HepG2 (cell line): ENCODE results near the gene GNAT2. TPM values are rescaled to one million over a fixed set of nuclear protein-coding genes. Genes with fewer than 3 reads are reported as not detected.

Experiments used
- ATAC-seq: fragments of 200-7000 bp; cut with Tn5 transposase; 3 replicates; pipeline ENCODE4 v1.9.1; 2020; ENCODE audit warnings: mild to moderate bottlenecking, moderate library complexity
- BruUV-seq: library from RNA; stranded (reverse); fragments of 400-500 nt; replicated peaks from 2 replicates; lab custom pipeline; 2021; lab: Mats Ljungman, UMichigan
- CTCF ChIA-PET: fragments of 300-600 bp; formaldehyde crosslinking; extraction: SDS; loops from one replicate; lab custom pipeline; 2021; ENCODE audit warnings: low total read pairs, inconsistent platforms, low intra/inter-chr PET ratio; lab: Yijun Ruan, JAX
- POLR2A ChIA-PET: fragments of 350-600 bp; sonication (Branson Sonifier 250); formaldehyde crosslinking; loops from one replicate; lab custom pipeline; 2020; ENCODE audit warnings: antibody characterized with exemption, inconsistent platforms; lab: Yijun Ruan, JAX
- DNase-seq: peaks from one replicate; pipeline ENCODE4 v3.0.0-alpha.2; 2015; ENCODE audit warnings: low spot score
- FAIRE-seq: peaks from 3 replicates; lab custom pipeline; 2011; peaks lifted over from hg19 to GRCh38; lab: Jason Lieb, UNC
- H2AFZ ChIP-seq: one replicate; pipeline ENCODE4 v1.6.1; 2011; ENCODE audit warnings: low read length, inconsistent platforms
- H3K27ac ChIP-seq: fragments of 300-600 bp; 3 replicates; pipeline ENCODE4 v1.8.0; 2011; ENCODE audit warnings: mixed run types, mild to moderate bottlenecking, mixed read lengths, low read length, inconsistent platforms; ENCODE audit not compliant: insufficient read depth; ENCODE audit errors: extremely low read length
- H3K27me3 ChIP-seq, 2 experiments: fragments of 200-600 bp in 1 of 2; 2 replicates in 1 of 2; 3 replicates in 1 of 2; pipeline versions ENCODE4 v1.6.0 to v1.8.0; 2011; ENCODE audit warnings: low read length in 2 of 2, mild to moderate bottlenecking in 2 of 2, moderate library complexity in 2 of 2, inconsistent platforms in 1 of 2; ENCODE audit not compliant: insufficient read depth in 2 of 2, control insufficient read depth in 1 of 2
- H3K36me3 ChIP-seq, 2 experiments: fragments of 200-600 bp in 1 of 2; replicated peaks in 1 of 2; 2 replicates in 1 of 2; 3 replicates in 1 of 2; pipeline versions ENCODE4 v1.5.1 to v1.8.0; 2011; ENCODE audit warnings: low read length in 2 of 2, inconsistent platforms in 1 of 2; ENCODE audit not compliant: insufficient read depth in 2 of 2, control insufficient read depth in 1 of 2
- H3K4me1 ChIP-seq: 2 replicates; pipeline ENCODE4 v1.5.1; 2012; ENCODE audit warnings: low read length, inconsistent platforms; ENCODE audit not compliant: insufficient read depth
- H3K4me2 ChIP-seq: 2 replicates; pipeline ENCODE4 v1.6.0; 2011; ENCODE audit warnings: low read depth, low read length, inconsistent platforms
- H3K4me3 ChIP-seq, 3 experiments: fragments of 200-600 bp in 1 of 3; sonication (generic), shearing (Covaris generic) in 1 of 3; replicated peaks in 1 of 3; 2 replicates each; pipeline ENCODE4 v1.5.1; 2011 to 2016; ENCODE audit warnings: low read length in 3 of 3, inconsistent platforms in 2 of 3, low read depth in 2 of 3, mild to moderate bottlenecking in 2 of 3, control low read depth in 1 of 3, mixed read lengths in 1 of 3; ENCODE audit not compliant: insufficient read depth in 1 of 3
- H3K79me2 ChIP-seq: one replicate; pipeline ENCODE4 v1.6.1; 2011; ENCODE audit warnings: low read length, inconsistent platforms; ENCODE audit not compliant: insufficient read depth
- H3K9ac ChIP-seq: 2 replicates; pipeline ENCODE4 v1.6.0; 2011; ENCODE audit warnings: mild to moderate bottlenecking, low read depth, low read length, inconsistent platforms; ENCODE audit not compliant: insufficient read depth
- H3K9me3 ChIP-seq: 2 replicates; pipeline ENCODE4 v1.5.1; 2012; ENCODE audit warnings: mild to moderate bottlenecking, low read length
- H4K20me1 ChIP-seq: 2 replicates; pipeline ENCODE4 v1.6.0; 2011; ENCODE audit warnings: inconsistent platforms, mild to moderate bottlenecking, low read length, moderate library complexity; ENCODE audit not compliant: insufficient read depth
- AHR ChIP-seq: IDR thresholded peaks from 2 replicates; pipeline ENCODE4 v1.6.1; 2018; ENCODE audit warnings: missing genetic modification reagents, missing compliant biosample characterization
- ARNTL ChIP-seq: sonication (generic); formaldehyde crosslinking; IDR thresholded peaks from 2 replicates; pipeline ENCODE4 v1.4.0; 2020; ENCODE audit warnings: mild to moderate bottlenecking, missing genetic modification reagents
- CBX1 ChIP-seq: IDR thresholded peaks from one replicate; pipeline ENCODE4 v1.6.1; 2016; ENCODE audit warnings: antibody characterized with exemption, low read depth
- DBP ChIP-seq: sonication (generic); formaldehyde crosslinking; IDR thresholded peaks from 2 replicates; pipeline ENCODE4 v1.4.0; 2020; ENCODE audit warnings: missing genetic modification reagents; ENCODE audit errors: not compliant biosample characterization
- HMGXB4 ChIP-seq, 2 experiments: sonication (generic) in 1 of 2; formaldehyde crosslinking in 1 of 2; IDR thresholded peaks; 2 replicates each; pipeline versions ENCODE4 v1.4.0 to v1.6.1; 2018 to 2020; ENCODE audit warnings: missing genetic modification reagents in 2 of 2, borderline replicate concordance in 1 of 2, low read depth in 1 of 2, mild to moderate bottlenecking in 1 of 2, missing biosample characterization in 1 of 2
- KDM5A ChIP-seq: fragments of 200-600 bp; sonication (generic); IDR thresholded peaks from 2 replicates; pipeline ENCODE4 v1.7.0; 2018; ENCODE audit warnings: antibody characterized with exemption, mild to moderate bottlenecking, low read length, borderline replicate concordance
- MIER2 ChIP-seq: IDR thresholded peaks from 2 replicates; pipeline ENCODE4 v1.6.1; 2016; ENCODE audit warnings: missing biosample characterization, missing genetic modification reagents
- MLX ChIP-seq: IDR thresholded peaks from 2 replicates; pipeline ENCODE4 v1.6.1; 2016
- NCOA1 ChIP-seq: sonication (generic); formaldehyde crosslinking; IDR thresholded peaks from 2 replicates; pipeline ENCODE4 v1.9.0; 2021; ENCODE audit warnings: missing genetic modification reagents
- POGZ ChIP-seq: sonication (generic); formaldehyde crosslinking; IDR thresholded peaks from 2 replicates; pipeline ENCODE4 v1.4.0; 2020; ENCODE audit warnings: mild to moderate bottlenecking, missing genetic modification reagents
- ZBTB37 ChIP-seq: sonication (generic); formaldehyde crosslinking; IDR thresholded peaks from 2 replicates; pipeline ENCODE4 v1.4.0; 2020; ENCODE audit warnings: mild to moderate bottlenecking, missing genetic modification reagents
- ZBTB8A ChIP-seq: sonication (generic); formaldehyde crosslinking; IDR thresholded peaks from 2 replicates; pipeline ENCODE4 v1.4.0; 2020; ENCODE audit warnings: mild to moderate bottlenecking, low read depth, missing genetic modification reagents, borderline replicate concordance
- ZHX1 ChIP-seq: sonication (generic); formaldehyde crosslinking; IDR thresholded peaks from 2 replicates; pipeline ENCODE4 v1.8.1; 2022; ENCODE audit warnings: low read depth, mild to moderate bottlenecking, missing genetic modification reagents
- ZNF138 ChIP-seq: sonication (generic); formaldehyde crosslinking; IDR thresholded peaks from 2 replicates; pipeline ENCODE4 v1.5.0; 2020; ENCODE audit warnings: mild to moderate bottlenecking, low read depth, missing genetic modification reagents
- ZNF230 ChIP-seq: sonication (generic); formaldehyde crosslinking; IDR thresholded peaks from 2 replicates; pipeline ENCODE4 v1.4.0; 2020; ENCODE audit warnings: mild to moderate bottlenecking, missing genetic modification reagents
- ZNF337 ChIP-seq: sonication (generic); formaldehyde crosslinking; IDR thresholded peaks from 2 replicates; pipeline ENCODE4 v1.5.1; 2020; ENCODE audit warnings: missing genetic modification reagents, low read depth, mild to moderate bottlenecking, borderline replicate concordance
- WGBS: methylation state at CpG from one replicate; pipeline ENCODE4 v1.1.6; 2017; ENCODE audit warnings: low lambda C conversion rate; 5-methylcytosine and 5-hydroxymethylcytosine counted together
- in situ Hi-C: cut with HindIII; loops from 2 replicates; pipeline ENCODE4 v1.10.0; 2017; ENCODE audit warnings: low pct_unique_long_range_greater_than_20kb; ENCODE audit not compliant: extremely low pct_ligation_motif_present
- intact Hi-C: fragments of 100-400 bp; cut with micrococcal nuclease; formaldehyde crosslinking; loops from one replicate; pipeline ENCODE4 v1.10.0; 2022; ENCODE audit not compliant: unreplicated experiment
- polyA plus RNA-seq, 8 experiments: library from polyadenylated mRNA; depleted of rRNA in 3 of 8; stranded (reverse) in 7 of 8; unstranded in 1 of 8; fragments of >200 nt; fragmentation: Illumina TruSeq in 4 of 8; extraction: Trizol in 4 of 8; gene quantifications; 2 replicates each; pipeline versions ENCODE4 v1.2.1 to v1.2.3, GENCODE V29; 2011 to 2016; ENCODE audit warnings: low read depth in 4 of 8, missing spikeins in 1 of 8, mixed read lengths in 1 of 8; ENCODE audit not compliant: insufficient read depth in 1 of 8
- total RNA-seq, 5 experiments: library from RNA; depleted of rRNA; stranded (reverse); fragments of >200 nt; fragmentation: Illumina TruSeq; extraction: Trizol; gene quantifications; 2 replicates each; pipeline ENCODE4 v1.2.3, GENCODE V29; 2016; ENCODE audit warnings: low read depth in 1 of 5

GNAT2 gene
- total and polyA plus RNA-seq, 2 of the 13 experiments (the other 11 are each of a cell fraction or from before 2014, with no cell fraction given): 0.08 to 0.20 TPM

DNA sequence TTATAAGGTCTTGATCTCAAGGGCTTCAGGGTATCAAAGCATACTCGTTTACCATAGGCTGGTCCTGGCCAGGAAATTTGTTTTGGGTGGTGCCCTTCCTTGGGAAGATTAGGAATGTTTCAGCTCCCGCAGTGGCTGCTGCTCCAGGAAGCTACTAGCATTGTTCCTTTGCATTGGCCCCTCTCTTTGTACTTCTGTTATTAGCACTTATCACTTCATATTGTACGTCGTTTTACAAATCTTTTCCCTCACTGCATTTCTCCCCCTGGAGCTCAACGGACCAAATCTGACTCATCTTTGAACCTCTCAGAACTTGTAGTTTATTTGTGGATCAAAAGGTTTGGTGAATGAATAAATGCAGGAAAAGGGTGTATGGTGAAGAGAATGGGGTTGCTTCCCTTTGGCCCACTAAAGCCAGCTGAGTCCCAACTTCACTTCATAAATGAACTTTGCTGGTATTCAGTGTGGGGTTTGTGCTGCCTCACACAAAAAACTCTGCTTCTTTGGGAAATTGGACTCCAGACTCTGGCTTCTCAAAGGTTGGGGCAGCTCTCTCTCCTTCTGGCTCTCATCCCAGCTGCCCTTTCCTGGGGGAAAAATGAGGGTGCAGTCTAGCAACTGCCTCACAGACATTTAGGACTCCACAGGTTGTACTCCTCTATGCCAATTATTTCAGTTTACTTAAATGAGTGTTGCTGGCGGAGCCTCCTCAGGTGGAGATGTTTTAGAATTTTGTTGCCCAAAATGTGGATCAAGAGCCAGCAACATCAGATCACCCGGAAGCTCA lies 5.9 kb downstream of the GNAT2 start:
- in situ Hi-C loops (no loop called here), intact Hi-C loops (no loop called here)
- Histone ChIP-seq H4K20me1 (no peaks in the 10 kb centered on the region), H2AFZ (no peak overlapping the region), H3K27me3 (no peaks in the 10 kb centered on the region), H3K9ac (no peak overlapping the region), H3K9me3 (no peaks in the 10 kb centered on the region), H3K4me2 (no peak overlapping the region), H3K4me1 (peaks cover 67% of the 10 kb centered on the region), H3K36me3 (no peaks in the 10 kb centered on the region), H3K4me3 (no peak overlapping the region), H3K79me2 (no peaks in the 10 kb centered on the region), H3K27ac (no peak overlapping the region)
- DNase-seq (no peak), FAIRE-seq (no peak), ATAC-seq (no peak)
- TF ChIP-seq MLX (CRISPR knock-in tag): no peak
- no peak for TF ChIP-seq DBP (CRISPR knock-in tag)
- no peak for TF ChIP-seq ZNF337
- TF ChIP-seq ZBTB8A (CRISPR knock-in tag): no peak
- TF ChIP-seq MIER2 (CRISPR knock-in tag): no peak
- no peak for TF ChIP-seq ZNF230
- no peak for TF ChIP-seq HMGXB4 (CRISPR knock-in tag; IDR thresholded peaks at IDR 0.05; ENCODE audit: borderline replicate concordance in 1 of 2, low read depth in 1 of 2)
- no peak for TF ChIP-seq ZBTB37 (CRISPR knock-in tag)
- TF ChIP-seq CBX1: no peak
- no peak for TF ChIP-seq ZHX1 (CRISPR knock-in tag)
- no peak for TF ChIP-seq ARNTL (CRISPR knock-in tag)
- no peak for TF ChIP-seq AHR (CRISPR knock-in tag)
- TF ChIP-seq ZNF138: no peak
- TF ChIP-seq NCOA1: no peak
- TF ChIP-seq POGZ: no peak
- no peak for TF ChIP-seq KDM5A
- BruUV-seq: no TSS peak
- 34% methylated on average over 7 of the region's 7 CpGs for WGBS
- ChIA-PET POLR2A (interaction anchor here (0.8 kb wide), 2 partner anchors 23 to 67 kb away, joined by 3 read pairs; no protein-coding TSS in a partner anchor), CTCF (no interaction called here)
